ENCODE results near the gene MYO3B.

The MYO3B gene

DNA sequence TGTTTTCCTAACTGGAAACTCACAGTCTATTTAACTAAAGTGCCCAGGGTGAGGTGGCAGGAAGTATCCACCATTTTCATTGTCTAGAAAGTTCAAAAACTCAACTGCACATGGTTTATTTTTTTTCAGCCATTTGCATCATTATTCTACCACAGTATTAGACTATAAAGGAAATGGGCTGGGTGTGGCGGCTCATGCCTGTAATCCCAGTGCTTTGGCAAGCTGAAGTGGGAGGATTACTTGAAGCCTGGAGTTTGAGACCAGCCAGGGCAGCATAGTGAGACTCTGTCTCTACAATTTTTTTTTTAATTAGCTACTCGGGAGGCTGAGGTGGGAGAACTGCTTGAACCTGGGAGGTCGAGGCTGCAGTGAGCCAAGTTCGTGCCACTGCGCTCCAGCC lies 213.8 kb downstream of the MYO3B start:
- H3K4me3 ChIP-seq (ENCODE audit: low read depth in 1 of 2, low read length in 2 of 2) = no peak overlapping the region
- H2AFZ ChIP-seq (ENCODE audit: low read depth, low read length) = no peak overlapping the region
- H3K4me1 ChIP-seq (ENCODE audit: insufficient read depth, low read length) = no peaks in the 10 kb centered on the region
- TF ChIP-seq EZH2 (IDR thresholded peaks at IDR 0.05; ENCODE audit: borderline replicate concordance, low read depth, low read length, severe bottlenecking) = no peak
- TF ChIP-seq, protein P1, sequence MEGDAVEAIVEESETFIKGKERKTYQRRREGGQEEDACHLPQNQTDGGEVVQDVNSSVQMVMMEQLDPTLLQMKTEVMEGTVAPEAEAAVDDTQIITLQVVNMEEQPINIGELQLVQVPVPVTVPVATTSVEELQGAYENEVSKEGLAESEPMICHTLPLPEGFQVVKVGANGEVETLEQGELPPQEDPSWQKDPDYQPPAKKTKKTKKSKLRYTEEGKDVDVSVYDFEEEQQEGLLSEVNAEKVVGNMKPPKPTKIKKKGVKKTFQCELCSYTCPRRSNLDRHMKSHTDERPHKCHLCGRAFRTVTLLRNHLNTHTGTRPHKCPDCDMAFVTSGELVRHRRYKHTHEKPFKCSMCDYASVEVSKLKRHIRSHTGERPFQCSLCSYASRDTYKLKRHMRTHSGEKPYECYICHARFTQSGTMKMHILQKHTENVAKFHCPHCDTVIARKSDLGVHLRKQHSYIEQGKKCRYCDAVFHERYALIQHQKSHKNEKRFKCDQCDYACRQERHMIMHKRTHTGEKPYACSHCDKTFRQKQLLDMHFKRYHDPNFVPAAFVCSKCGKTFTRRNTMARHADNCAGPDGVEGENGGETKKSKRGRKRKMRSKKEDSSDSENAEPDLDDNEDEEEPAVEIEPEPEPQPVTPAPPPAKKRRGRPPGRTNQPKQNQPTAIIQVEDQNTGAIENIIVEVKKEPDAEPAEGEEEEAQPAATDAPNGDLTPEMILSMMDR (IDR thresholded peaks at IDR 0.05; ENCODE audit: borderline replicate concordance, extremely low read depth, low read length, poor library complexity, severe bottlenecking) = no peak
- no peaks in the 10 kb centered on the region for H3K36me3 ChIP-seq (ENCODE audit: insufficient read depth, low read length)
- H4K20me1 ChIP-seq (ENCODE audit: insufficient read depth, low read length) = no peaks in the 10 kb centered on the region
- DNase-seq (no peak), ATAC-seq (ENCODE audit: insufficient read depth, low read depth) (no peak)
- H3K79me2 ChIP-seq (ENCODE audit: insufficient read depth, low read length) = no peaks in the 10 kb centered on the region
- no peak overlapping the region for H3K9ac ChIP-seq (ENCODE audit: low read depth, low read length)
- peaks cover 19% of the 10 kb centered on the region for H3K27me3 ChIP-seq (ENCODE audit: insufficient read depth, low read length, poor library complexity)
- no peaks in the 10 kb centered on the region for H3K9me3 ChIP-seq (ENCODE audit: insufficient read depth, low read length, severe bottlenecking)
- H3K4me2 ChIP-seq (ENCODE audit: insufficient read depth, low read length) = no peak overlapping the region
- no peak overlapping the region for H3K27ac ChIP-seq (ENCODE audit: low read length)

DNA sequence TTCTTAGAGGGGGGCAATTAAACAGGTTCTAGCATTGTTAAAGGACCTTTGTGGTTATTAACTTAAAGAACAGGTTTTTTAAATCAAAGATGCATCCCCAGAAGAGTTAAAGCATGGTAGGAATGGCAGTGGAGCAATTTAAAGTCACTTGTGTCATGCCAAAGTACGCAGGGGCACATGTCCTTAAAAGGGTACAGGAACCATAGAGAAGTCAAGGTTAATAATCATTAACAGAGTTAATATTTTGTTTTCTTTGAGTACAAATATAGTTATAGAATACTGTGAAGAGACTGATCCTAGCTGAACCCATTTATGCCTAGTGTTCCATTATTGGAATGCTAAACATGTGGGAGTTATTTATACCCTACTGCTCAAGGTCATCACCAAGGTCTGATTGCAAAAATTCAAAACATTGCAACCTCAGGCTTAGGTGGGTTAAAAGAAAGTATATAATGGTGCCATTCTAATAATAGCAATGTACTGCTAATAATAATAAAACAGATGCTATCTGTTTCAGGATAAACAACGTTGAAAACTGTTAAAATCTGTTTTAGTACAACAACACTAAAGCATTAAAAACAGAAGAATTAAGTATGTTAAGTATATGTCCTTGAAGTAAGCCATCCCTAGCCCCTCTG lies 216.0 kb downstream of the MYO3B start:
- no peaks in the 10 kb centered on the region for H3K79me2 ChIP-seq (ENCODE audit: insufficient read depth, low read length)
- no peaks in the 10 kb centered on the region for H4K20me1 ChIP-seq (ENCODE audit: insufficient read depth, low read length)
- H3K4me3 ChIP-seq (ENCODE audit: low read depth in 1 of 2, low read length in 2 of 2) = no peak overlapping the region
- H3K27ac ChIP-seq (ENCODE audit: low read length) = no peak overlapping the region
- no peaks in the 10 kb centered on the region for H3K36me3 ChIP-seq (ENCODE audit: insufficient read depth, low read length)
- H3K4me1 ChIP-seq (ENCODE audit: insufficient read depth, low read length) = no peaks in the 10 kb centered on the region
- peaks cover 11% of the 10 kb centered on the region for H3K27me3 ChIP-seq (ENCODE audit: insufficient read depth, low read length, poor library complexity)
- H3K9ac ChIP-seq (ENCODE audit: low read depth, low read length) = no peak overlapping the region
- TF ChIP-seq, protein P1 (IDR thresholded peaks at IDR 0.05; ENCODE audit: borderline replicate concordance, extremely low read depth, low read length, poor library complexity, severe bottlenecking) = no peak
- TF ChIP-seq EZH2 (IDR thresholded peaks at IDR 0.05; ENCODE audit: borderline replicate concordance, low read depth, low read length, severe bottlenecking) = no peak
- ATAC-seq (ENCODE audit: insufficient read depth, low read depth) (no peak), DNase-seq (no peak)
- H3K9me3 ChIP-seq (ENCODE audit: insufficient read depth, low read length, severe bottlenecking) = no peaks in the 10 kb centered on the region
- H2AFZ ChIP-seq (ENCODE audit: low read depth, low read length) = no peak overlapping the region
- no peak overlapping the region for H3K4me2 ChIP-seq (ENCODE audit: insufficient read depth, low read length)

DNA sequence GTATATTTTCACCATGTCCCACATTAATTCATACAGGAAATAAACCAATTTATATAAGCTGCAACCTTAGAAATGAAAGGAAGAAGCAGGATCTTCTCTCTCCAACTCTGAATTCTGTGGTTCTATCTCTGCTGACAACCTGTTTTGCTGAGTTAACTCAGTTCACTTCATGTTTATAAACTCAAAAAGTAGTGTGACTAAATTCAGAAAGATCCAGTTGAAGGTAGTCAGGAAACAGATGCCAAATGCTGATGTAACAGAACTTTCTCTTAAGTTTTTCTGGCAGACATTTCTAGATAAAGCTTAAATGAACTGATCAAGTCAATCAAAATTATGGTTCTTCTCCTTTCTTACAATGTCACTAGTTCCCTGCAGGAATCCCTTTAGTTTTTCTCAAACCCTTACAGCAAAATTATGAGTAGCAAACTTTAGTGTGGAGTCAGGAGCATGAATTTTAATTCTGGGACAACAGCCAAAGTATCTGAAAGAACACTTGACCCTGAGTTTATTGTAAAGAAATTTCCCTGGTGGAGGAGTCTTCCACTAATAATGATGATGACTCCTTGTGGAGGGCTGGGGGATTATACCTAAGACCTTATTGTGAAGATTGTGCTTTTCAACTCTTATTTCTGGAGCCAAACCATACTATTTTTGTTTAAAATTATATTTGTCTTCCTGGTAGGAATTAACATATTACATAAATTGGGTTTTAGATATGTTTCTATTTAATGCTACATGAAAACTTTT lies 216.9 kb downstream of the MYO3B start:
- ATAC-seq (ENCODE audit: insufficient read depth, low read depth) = no peak
- H3K27me3 ChIP-seq (ENCODE audit: insufficient read depth, low read length, poor library complexity) = peaks cover 6% of the 10 kb centered on the region
- H2AFZ ChIP-seq (ENCODE audit: low read depth, low read length) = no peak overlapping the region

More for the DNA sequence above, 216.9 kb downstream of the MYO3B start:
- Histone ChIP-seq H3K27ac (ENCODE audit: low read length) (no peak overlapping the region), H3K4me2 (ENCODE audit: insufficient read depth, low read length) (no peak overlapping the region), H3K79me2 (ENCODE audit: insufficient read depth, low read length) (no peaks in the 10 kb centered on the region), H3K9me3 (ENCODE audit: insufficient read depth, low read length, severe bottlenecking) (no peaks in the 10 kb centered on the region), H3K4me1 (ENCODE audit: insufficient read depth, low read length) (no peaks in the 10 kb centered on the region), H4K20me1 (ENCODE audit: insufficient read depth, low read length) (no peaks in the 10 kb centered on the region), H3K9ac (ENCODE audit: low read depth, low read length) (no peak overlapping the region), H3K36me3 (ENCODE audit: insufficient read depth, low read length) (no peaks in the 10 kb centered on the region), H3K4me3 (ENCODE audit: low read depth in 1 of 2, low read length in 2 of 2) (no peak overlapping the region)
- no peak for DNase-seq
- TF ChIP-seq EZH2 (IDR thresholded peaks at IDR 0.05; ENCODE audit: borderline replicate concordance, low read depth, low read length, severe bottlenecking) = no peak
- TF ChIP-seq, protein P1 (IDR thresholded peaks at IDR 0.05; ENCODE audit: borderline replicate concordance, extremely low read depth, low read length, poor library complexity, severe bottlenecking) = no peak

Data from DND-41 (cell line).